Keratinocyte (primary cell): ENCODE results near the gene KRTAP9-9. TPM values are rescaled to one million over a fixed set of nuclear protein-coding genes. Genes with fewer than 3 reads are reported as not detected.

Source experiments
- DNase-seq: peaks from one replicate; pipeline ENCODE4 v3.0.0-alpha.2; 2011; ENCODE audit warnings: low read depth, missing footprints, low spot score
- FAIRE-seq: peaks from 2 replicates; lab custom pipeline; 2011; peaks lifted over from hg19 to GRCh38; lab: Jason Lieb, UNC
- H2AFZ ChIP-seq: 2 replicates; pipeline ENCODE4 v1.6.0; 2012; ENCODE audit warnings: low read length, control low read depth, inconsistent platforms; ENCODE audit not compliant: control insufficient read depth
- H3K27ac ChIP-seq: 2 replicates; pipeline ENCODE4 v1.5.1; 2011; ENCODE audit warnings: low read length; ENCODE audit not compliant: control insufficient read depth, insufficient read depth
- H3K27me3 ChIP-seq: 3 replicates; pipeline ENCODE4 v1.6.0; 2011; ENCODE audit warnings: low read length; ENCODE audit not compliant: control insufficient read depth, insufficient read depth; ENCODE audit errors: extremely low read depth
- H3K36me3 ChIP-seq, 2 experiments: 2 replicates in 1 of 2; 3 replicates in 1 of 2; pipeline ENCODE4 v1.5.1; 2011; ENCODE audit warnings: low read length in 2 of 2, mild to moderate bottlenecking in 1 of 2; ENCODE audit not compliant: control insufficient read depth in 2 of 2, insufficient read depth in 2 of 2; ENCODE audit errors: extremely low read depth in 1 of 2
- H3K4me1 ChIP-seq: 3 replicates; pipeline ENCODE4 v1.5.1; 2011; ENCODE audit warnings: low read length; ENCODE audit not compliant: control insufficient read depth, insufficient read depth; ENCODE audit errors: extremely low read depth
- H3K4me2 ChIP-seq: 3 replicates; pipeline ENCODE4 v1.6.0; 2011; ENCODE audit warnings: low read depth, low read length; ENCODE audit not compliant: control insufficient read depth, insufficient read depth; ENCODE audit errors: extremely low read depth
- H3K4me3 ChIP-seq, 3 experiments: fragments of 200-600 bp in 1 of 3; sonication (generic) in 1 of 3; 2 replicates in 2 of 3; 3 replicates in 1 of 3; pipeline ENCODE4 v1.5.1; 2011 to 2016; ENCODE audit warnings: low read length in 3 of 3, mild to moderate bottlenecking in 3 of 3, control low read depth in 2 of 3, inconsistent platforms in 1 of 3, low read depth in 1 of 3, mixed read lengths in 1 of 3, mixed run types in 1 of 3, moderate library complexity in 1 of 3; ENCODE audit not compliant: control insufficient read depth in 2 of 3, insufficient read depth in 2 of 3; ENCODE audit errors: extremely low read depth in 1 of 3
- H3K79me2 ChIP-seq: 2 replicates; pipeline ENCODE4 v1.6.0; 2012; ENCODE audit warnings: low read length; ENCODE audit not compliant: control insufficient read depth, insufficient read depth
- H3K9ac ChIP-seq: 3 replicates; pipeline ENCODE4 v1.6.0; 2011; ENCODE audit warnings: low read length; ENCODE audit not compliant: control insufficient read depth, insufficient read depth; ENCODE audit errors: extremely low read depth
- H3K9me1 ChIP-seq: 3 replicates; pipeline ENCODE4 v1.6.0; 2011; ENCODE audit warnings: low read length; ENCODE audit not compliant: control insufficient read depth, insufficient read depth; ENCODE audit errors: extremely low read depth
- H3K9me3 ChIP-seq: 2 replicates; pipeline ENCODE4 v1.5.1; 2012; ENCODE audit warnings: low read depth, low read length; ENCODE audit not compliant: control insufficient read depth
- H4K20me1 ChIP-seq: 3 replicates; pipeline ENCODE4 v1.6.0; 2011; ENCODE audit warnings: low read length; ENCODE audit not compliant: control insufficient read depth, insufficient read depth; ENCODE audit errors: extremely low read depth
- EZH2 ChIP-seq: IDR thresholded peaks from one replicate; pipeline ENCODE4 v1.6.1; 2012; ENCODE audit warnings: inconsistent platforms, mild to moderate bottlenecking, low read length, moderate library complexity
- dilution Hi-C: fragments of 300-500 bp; cut with MboI; formaldehyde crosslinking; loops from one replicate; pipeline ENCODE4 v1.7.0; 2020; ENCODE audit warnings: low sequenced_read_pairs; ENCODE audit not compliant: extremely low pct_ligation_motif_present
- polyA plus RNA-seq, 5 experiments: library from polyadenylated mRNA; depleted of rRNA in 3 of 5; stranded (reverse) in 3 of 5; stranded (forward) in 1 of 5; unstranded in 1 of 5; fragments of >200 nt; gene quantifications; 1 replicate in 1 of 5; 2 replicates in 3 of 5; 3 replicates in 1 of 5; pipeline versions ENCODE4 v1.2.1 to v1.2.3, GENCODE V29; 2011 to 2012; ENCODE audit warnings: missing spikeins in 2 of 5, low read depth in 1 of 5, low replicate concordance in 1 of 5
- TF ChIP-seq, protein P1 (sequence below), 3 experiments: IDR thresholded peaks in 1 of 3; conservative IDR thresholded peaks in 1 of 3; optimal IDR thresholded peaks in 1 of 3; 2 replicates in 2 of 3; 3 replicates in 1 of 3; pipeline versions ENCODE3 to v1.5.1; 2011; ENCODE audit warnings: low read length in 3 of 3, mild to moderate bottlenecking in 3 of 3, moderate library complexity in 2 of 3, control low read depth in 1 of 3, inconsistent platforms in 1 of 3; ENCODE audit not compliant: insufficient read depth in 2 of 3; ENCODE audit errors: extremely low read depth in 1 of 3

KRTAP9-9 gene
- polyA plus RNA-seq, 1 donor (not counting 4 experiments of a cell fraction or from before 2014, with no cell fraction given), result not detected

DNA sequence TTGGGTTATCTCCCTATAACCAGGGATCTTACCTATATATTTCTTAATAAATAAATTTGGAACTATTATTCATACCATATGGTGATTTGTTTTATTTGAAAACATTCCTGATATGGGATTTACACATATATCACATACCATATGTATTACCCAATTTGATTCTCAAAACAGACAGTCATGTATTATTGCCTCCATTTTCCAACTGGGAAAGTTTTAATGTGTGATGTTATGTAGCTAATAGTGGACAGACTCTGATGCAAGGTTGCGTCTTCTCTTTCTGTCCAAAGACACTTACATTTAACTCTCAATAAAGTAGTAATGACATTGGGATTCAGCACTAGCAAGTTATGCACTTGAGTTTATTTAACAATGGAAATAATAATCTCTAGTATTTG is 1.1 kb downstream of the KRTAP9-9 start:
- Histone ChIP-seq H3K9me3 (no peaks in the 10 kb centered on the region), H3K36me3 (no peaks in the 10 kb centered on the region), H3K79me2 (no peaks in the 10 kb centered on the region), H4K20me1 (no peaks in the 10 kb centered on the region), H3K4me1 (no peaks in the 10 kb centered on the region), H3K4me2 (no peak overlapping the region), H3K9me1 (no peaks in the 10 kb centered on the region), H3K27me3 (no peaks in the 10 kb centered on the region), H3K9ac (no peak overlapping the region), H3K4me3 (no peak overlapping the region), H2AFZ (no peak overlapping the region), H3K27ac (no peak overlapping the region)
- dilution Hi-C loops, result no loop called here
- TF ChIP-seq, protein P1, sequence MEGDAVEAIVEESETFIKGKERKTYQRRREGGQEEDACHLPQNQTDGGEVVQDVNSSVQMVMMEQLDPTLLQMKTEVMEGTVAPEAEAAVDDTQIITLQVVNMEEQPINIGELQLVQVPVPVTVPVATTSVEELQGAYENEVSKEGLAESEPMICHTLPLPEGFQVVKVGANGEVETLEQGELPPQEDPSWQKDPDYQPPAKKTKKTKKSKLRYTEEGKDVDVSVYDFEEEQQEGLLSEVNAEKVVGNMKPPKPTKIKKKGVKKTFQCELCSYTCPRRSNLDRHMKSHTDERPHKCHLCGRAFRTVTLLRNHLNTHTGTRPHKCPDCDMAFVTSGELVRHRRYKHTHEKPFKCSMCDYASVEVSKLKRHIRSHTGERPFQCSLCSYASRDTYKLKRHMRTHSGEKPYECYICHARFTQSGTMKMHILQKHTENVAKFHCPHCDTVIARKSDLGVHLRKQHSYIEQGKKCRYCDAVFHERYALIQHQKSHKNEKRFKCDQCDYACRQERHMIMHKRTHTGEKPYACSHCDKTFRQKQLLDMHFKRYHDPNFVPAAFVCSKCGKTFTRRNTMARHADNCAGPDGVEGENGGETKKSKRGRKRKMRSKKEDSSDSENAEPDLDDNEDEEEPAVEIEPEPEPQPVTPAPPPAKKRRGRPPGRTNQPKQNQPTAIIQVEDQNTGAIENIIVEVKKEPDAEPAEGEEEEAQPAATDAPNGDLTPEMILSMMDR (optimal IDR thresholded peaks at IDR 0.05 in 1 of 3, IDR thresholded peaks at IDR 0.05 in 1 of 3, conservative IDR thresholded peaks at IDR 0.05 in 1 of 3; ENCODE audit: extremely low read depth in 1 of 3, insufficient read depth in 2 of 3, low read length in 3 of 3), result no peak
- TF ChIP-seq EZH2, result no peak
- FAIRE-seq (no peak), DNase-seq (no peak)

DNA sequence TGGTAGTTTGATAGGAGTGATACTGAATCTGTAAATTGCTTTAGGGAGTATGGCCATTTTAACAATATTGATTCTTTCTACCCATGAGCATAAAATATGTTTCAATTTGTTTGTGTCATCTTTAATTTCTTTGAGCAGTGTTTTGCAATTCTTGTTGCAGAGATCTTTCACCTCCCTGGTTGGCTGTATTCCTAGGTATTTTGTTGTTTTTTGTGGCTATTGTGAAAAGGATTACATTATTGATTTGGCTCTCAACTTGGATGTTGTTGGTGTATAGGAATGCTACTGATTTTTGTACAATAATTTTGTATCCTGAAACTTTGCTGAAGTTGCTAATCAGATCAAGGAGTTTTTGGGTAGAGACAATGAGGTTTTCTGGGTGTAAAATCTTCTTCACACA is 3.2 kb downstream of the KRTAP9-9 start:
- H2AFZ ChIP-seq, result no peak overlapping the region
- no peak overlapping the region for H3K4me3 ChIP-seq
- TF ChIP-seq, protein P1 (optimal IDR thresholded peaks at IDR 0.05 in 1 of 3, IDR thresholded peaks at IDR 0.05 in 1 of 3, conservative IDR thresholded peaks at IDR 0.05 in 1 of 3; ENCODE audit: extremely low read depth in 1 of 3, insufficient read depth in 2 of 3, low read length in 3 of 3), result no peak
- TF ChIP-seq EZH2, result no peak
- FAIRE-seq (no peak), DNase-seq (no peak)
- no peaks in the 10 kb centered on the region for H3K36me3 ChIP-seq
- H3K4me2 ChIP-seq, result no peak overlapping the region
- H3K9me1 ChIP-seq, result no peaks in the 10 kb centered on the region
- H3K9ac ChIP-seq, result no peak overlapping the region
- H3K4me1 ChIP-seq, result no peaks in the 10 kb centered on the region
- dilution Hi-C loops, result no loop called here
- H3K27ac ChIP-seq, result no peak overlapping the region
- H3K9me3 ChIP-seq, result no peaks in the 10 kb centered on the region
- H3K79me2 ChIP-seq, result no peaks in the 10 kb centered on the region
- no peaks in the 10 kb centered on the region for H4K20me1 ChIP-seq
- no peaks in the 10 kb centered on the region for H3K27me3 ChIP-seq
